ENCODE measurements around the gene BTF3L4. TPM values are rescaled to one million over a fixed set of nuclear protein-coding genes. Genes with fewer than 3 reads are reported as not detected.
"Not testable (repeated sequence)": the region's sequence is repeated elsewhere in the genome, so short reads cannot be mapped to it uniquely, and the experiment has no call there.

The BTF3L4 gene
- total and polyA plus RNA-seq, 7 donors, result 22.2 to 58.1 (median 42.9) TPM

- intact Hi-C loops (cut with DNase I), result no loop called here
- no peak for TF ChIP-seq CTCF (IDR thresholded peaks at IDR 0.05)
- no peak for TF ChIP-seq POLR2AphosphoS5 (IDR thresholded peaks at IDR 0.05)
- Histone ChIP-seq H3K9me3 (no peaks in the 10 kb centered on the region), H3K36me3 (peaks cover 0 to 19% (median 0%) of the 10 kb centered on the region in 4 donors), H3K27me3 (no peaks in the 10 kb centered on the region), H3K4me3 (no peak overlapping the region), H3K4me1 (no peaks in the 10 kb centered on the region), H3K27ac (no peak overlapping the region)
- 11 to 66% methylated on average over 3 of the region's 3 CpGs for WGBS, 2 donors
- no peak for DNase-seq
Observed at GRCh38 chr1:52080014-52080415, 23.9 kb downstream of the BTF3L4 start.

- H3K36me3 ChIP-seq, result peaks cover 0 to 64% (median 7%) of the 10 kb centered on the region in 4 donors
- H3K4me3 ChIP-seq; H3K9me3 ChIP-seq; DNase-seq; intact Hi-C loops (cut with DNase I); H3K27me3 ChIP-seq; H3K27ac ChIP-seq; H3K4me1 ChIP-seq: not testable (repeated sequence)
Observed at GRCh38 chr1:52087892-52088291, 31.8 kb downstream of the BTF3L4 start.

GRCh38 chr1:52094300-52094699 lies 38.2 kb downstream of the BTF3L4 start:
- H3K4me1 ChIP-seq, H3K27me3 ChIP-seq: not testable (repeated sequence)
- 78 to 93% methylated on average over 7 of the region's 7 CpGs for WGBS, 2 donors

GRCh38 chr1:52096216-52096615 lies 40.1 kb downstream of the BTF3L4 start:
- Histone ChIP-seq H3K27ac (no peak overlapping the region), H3K4me1 (no peaks in the 10 kb centered on the region), H3K27me3 (no peaks in the 10 kb centered on the region), H3K4me3 (no peak overlapping the region), H3K9me3 (no peaks in the 10 kb centered on the region), H3K36me3 (peaks cover 0 to 7% (median under 1%) of the 10 kb centered on the region in 4 donors)
- WGBS, 2 donors, result 60 to 72% methylated on average over 8 of the region's 8 CpGs
- TF ChIP-seq EP300 (IDR thresholded peaks at IDR 0.05) (no peak), CTCF (IDR thresholded peaks at IDR 0.05) (no peak), POLR2A (IDR thresholded peaks at IDR 0.05) (no peak), POLR2AphosphoS5 (IDR thresholded peaks at IDR 0.05) (no peak)
- intact Hi-C loops (cut with DNase I), result no loop called here
- no peak for DNase-seq

More at GRCh38 chr1:52094300-52094699, 38.2 kb downstream of the BTF3L4 start:
- H3K4me3 ChIP-seq; H3K9me3 ChIP-seq; H3K27ac ChIP-seq; DNase-seq; intact Hi-C loops (cut with DNase I): not testable (repeated sequence)
- H3K36me3 ChIP-seq, result peaks cover 0 to 23% (median 4%) of the 10 kb centered on the region in 4 donors

GRCh38 chr1:52098139-52098871 lies 42.2 kb downstream of the BTF3L4 start:
- DNase-seq, result no peak
- TF ChIP-seq EP300 (IDR thresholded peaks at IDR 0.05), result no peak
- TF ChIP-seq POLR2AphosphoS5 (IDR thresholded peaks at IDR 0.05), result no peak
- TF ChIP-seq POLR2A (IDR thresholded peaks at IDR 0.05), result no peak
- no peak for TF ChIP-seq CTCF (IDR thresholded peaks at IDR 0.05)
- 37 to 64% methylated on average over 8 of the region's 8 CpGs for whole genome bisulfite sequencing, 2 donors
- H3K4me3 ChIP-seq, result no peak overlapping the region
- H3K9me3 ChIP-seq, result no peaks in the 10 kb centered on the region
- H3K27ac ChIP-seq, result no peak overlapping the region
- intact Hi-C loops (cut with DNase I), result no loop called here
- H3K36me3 ChIP-seq, result no peaks in the 10 kb centered on the region
- no peaks in the 10 kb centered on the region for H3K27me3 ChIP-seq
- H3K4me1 ChIP-seq, result no peaks in the 10 kb centered on the region
